Neural cell (in vitro differentiated cells): ENCODE results near the gene PROCA1. TPM values are rescaled to one million over a fixed set of nuclear protein-coding genes. Genes with fewer than 3 reads are reported as not detected.

Experiments used
- H2AFZ ChIP-seq: fragments of 200-600, 300-800 bp; sonication (generic), shearing (Covaris generic); 2 replicates; pipeline ENCODE4 v1.6.0; 2014; ENCODE audit warnings: low read depth, mild to moderate bottlenecking, antibody characterized with exemption, low read length, moderate library complexity
- H3F3A ChIP-seq: fragments of 200-600 bp; shearing (Covaris generic); 2 replicates; pipeline ENCODE4 v1.6.1; 2016; ENCODE audit warnings: mild to moderate bottlenecking, moderate library complexity, mixed read lengths, antibody characterized with exemption, low read length; ENCODE audit not compliant: insufficient read depth, poor library complexity, severe bottlenecking
- H3K27ac ChIP-seq: fragments of 200-600, 300-800 bp; sonication (generic), shearing (Covaris generic); 2 replicates; pipeline ENCODE4 v1.5.1; 2014; ENCODE audit warnings: mild to moderate bottlenecking, low read length, moderate library complexity
- H3K27me3 ChIP-seq: fragments of 300-800, 200-600 bp; sonication (generic), shearing (Covaris generic); 2 replicates; pipeline ENCODE4 v1.6.0; 2014; ENCODE audit warnings: mild to moderate bottlenecking, low read depth, low read length, moderate library complexity; ENCODE audit not compliant: insufficient read depth
- H3K36me3 ChIP-seq: fragments of 300-800, 200-600 bp; sonication (generic), shearing (Covaris generic); 2 replicates; pipeline ENCODE4 v1.5.1; 2014; ENCODE audit warnings: mild to moderate bottlenecking, antibody characterized with exemption, low read length, moderate library complexity; ENCODE audit not compliant: insufficient read depth
- H3K4me2 ChIP-seq: fragments of 300-800, 200-600 bp; sonication (generic), shearing (Covaris generic); 2 replicates; pipeline ENCODE4 v1.6.0; 2014; ENCODE audit warnings: mild to moderate bottlenecking, low read length
- H3K4me3 ChIP-seq: fragments of 300-800, 200-600 bp; sonication (generic), shearing (Covaris generic); 2 replicates; pipeline ENCODE4 v1.5.1; 2014; ENCODE audit warnings: mild to moderate bottlenecking, low read length, moderate library complexity
- H3K79me2 ChIP-seq: fragments of 200-600 bp; shearing (Covaris generic); replicated peaks from 2 replicates; pipeline ENCODE4 v1.6.0; 2014; ENCODE audit warnings: mild to moderate bottlenecking, low read length, moderate library complexity; ENCODE audit not compliant: insufficient read depth
- H3K9ac ChIP-seq: fragments of 300-800, 200-600 bp; sonication (generic), shearing (Covaris generic); 2 replicates; pipeline ENCODE4 v1.6.1; 2016; ENCODE audit warnings: mild to moderate bottlenecking, low read length, mixed read lengths
- H3K9me2 ChIP-seq: fragments of 200-600 bp; shearing (Covaris generic); 2 replicates; pipeline ENCODE4 v1.6.1; 2016; ENCODE audit warnings: mild to moderate bottlenecking, low read length, mixed read lengths; ENCODE audit not compliant: insufficient read depth
- H3K9me3 ChIP-seq: fragments of 200-600, 300-800 bp; sonication (generic), shearing (Covaris generic); 2 replicates; pipeline ENCODE4 v1.6.1; 2016; ENCODE audit warnings: mild to moderate bottlenecking, mixed run types, low read length, moderate library complexity, mixed read lengths
- H4K20me1 ChIP-seq: fragments of 200-600 bp; shearing (Covaris generic); 2 replicates; pipeline ENCODE4 v1.6.1; 2016; ENCODE audit warnings: mild to moderate bottlenecking, mixed run types; ENCODE audit not compliant: insufficient read depth
- EP300 ChIP-seq: fragments of 450-650 bp; conservative IDR thresholded peaks from 2 replicates; pipeline ENCODE4 v1.6.1; 2014; ENCODE audit warnings: antibody characterized with exemption, mild to moderate bottlenecking, moderate library complexity; ENCODE audit not compliant: poor library complexity, severe bottlenecking
- EZH2 ChIP-seq: fragments of 200-600, 300-800 bp; shearing (Covaris generic), sonication (generic); IDR thresholded peaks from 2 replicates; pipeline ENCODE4 v1.6.1; 2014; ENCODE audit warnings: antibody characterized with exemption, low read length, borderline replicate concordance, mild to moderate bottlenecking; ENCODE audit not compliant: insufficient read depth, poor library complexity, severe bottlenecking
- MXI1 ChIP-seq: fragments of 450-650 bp; conservative IDR thresholded peaks from 2 replicates; pipeline ENCODE4 v1.6.1; 2014; ENCODE audit warnings: antibody characterized with exemption, mild to moderate bottlenecking; ENCODE audit not compliant: poor library complexity, severe bottlenecking
- POLR2AphosphoS5 ChIP-seq: IDR thresholded peaks from 2 replicates; pipeline ENCODE4 v1.6.1; 2012
- RAD21 ChIP-seq: fragments of 450-650 bp; conservative IDR thresholded peaks from 2 replicates; pipeline ENCODE4 v1.6.1; 2014; ENCODE audit warnings: antibody characterized with exemption, mild to moderate bottlenecking, moderate library complexity
- SMC3 ChIP-seq: fragments of 450-650 bp; conservative IDR thresholded peaks from 2 replicates; pipeline ENCODE4 v1.6.1; 2014; ENCODE audit warnings: antibody characterized with exemption, mild to moderate bottlenecking, moderate library complexity; ENCODE audit not compliant: poor library complexity
- TAF1 ChIP-seq: IDR thresholded peaks from 2 replicates; pipeline ENCODE4 v1.6.1; 2012; ENCODE audit warnings: low read depth
- polyA plus RNA-seq: library from polyadenylated mRNA; depleted of rRNA; stranded (reverse); fragments of >200 nt; gene quantifications from 2 replicates; pipeline ENCODE4 v1.2.3, GENCODE V29; 2014
- TF ChIP-seq, protein P1 (sequence below): fragments of 450-650 bp; IDR thresholded peaks from 2 replicates; pipeline ENCODE4 v1.5.1; 2014; ENCODE audit warnings: antibody characterized with exemption, mild to moderate bottlenecking, moderate library complexity; ENCODE audit not compliant: poor library complexity, severe bottlenecking
- TF ChIP-seq, protein P2 (sequence below): IDR thresholded peaks from 2 replicates; pipeline ENCODE4 v1.6.1; 2012; ENCODE audit warnings: borderline replicate concordance

Gene PROCA1
- polyA plus RNA-seq, 1 donor from 2014 or later: 20.7 TPM

- Histone ChIP-seq H3K27ac (no peak overlapping the region), H3K79me2 (no peaks in the 10 kb centered on the region), H3K27me3 (no peaks in the 10 kb centered on the region), H4K20me1 (no peaks in the 10 kb centered on the region), H3K9me3 (no peaks in the 10 kb centered on the region), H3K36me3 (no peaks in the 10 kb centered on the region), H3K9me2 (no peaks in the 10 kb centered on the region), H3F3A (no peaks in the 10 kb centered on the region), H3K4me2 (no peak overlapping the region), H3K4me3 (no peak overlapping the region), H2AFZ (no peak overlapping the region), H3K9ac (no peak overlapping the region)
- TF ChIP-seq, protein P1, sequence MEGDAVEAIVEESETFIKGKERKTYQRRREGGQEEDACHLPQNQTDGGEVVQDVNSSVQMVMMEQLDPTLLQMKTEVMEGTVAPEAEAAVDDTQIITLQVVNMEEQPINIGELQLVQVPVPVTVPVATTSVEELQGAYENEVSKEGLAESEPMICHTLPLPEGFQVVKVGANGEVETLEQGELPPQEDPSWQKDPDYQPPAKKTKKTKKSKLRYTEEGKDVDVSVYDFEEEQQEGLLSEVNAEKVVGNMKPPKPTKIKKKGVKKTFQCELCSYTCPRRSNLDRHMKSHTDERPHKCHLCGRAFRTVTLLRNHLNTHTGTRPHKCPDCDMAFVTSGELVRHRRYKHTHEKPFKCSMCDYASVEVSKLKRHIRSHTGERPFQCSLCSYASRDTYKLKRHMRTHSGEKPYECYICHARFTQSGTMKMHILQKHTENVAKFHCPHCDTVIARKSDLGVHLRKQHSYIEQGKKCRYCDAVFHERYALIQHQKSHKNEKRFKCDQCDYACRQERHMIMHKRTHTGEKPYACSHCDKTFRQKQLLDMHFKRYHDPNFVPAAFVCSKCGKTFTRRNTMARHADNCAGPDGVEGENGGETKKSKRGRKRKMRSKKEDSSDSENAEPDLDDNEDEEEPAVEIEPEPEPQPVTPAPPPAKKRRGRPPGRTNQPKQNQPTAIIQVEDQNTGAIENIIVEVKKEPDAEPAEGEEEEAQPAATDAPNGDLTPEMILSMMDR: no peak
- TF ChIP-seq POLR2AphosphoS5 (no peak), TAF1 (no peak), MXI1 (no peak), EZH2 (no peak), RAD21 (no peak), SMC3 (no peak), EP300 (no peak)
- TF ChIP-seq, protein P2, sequence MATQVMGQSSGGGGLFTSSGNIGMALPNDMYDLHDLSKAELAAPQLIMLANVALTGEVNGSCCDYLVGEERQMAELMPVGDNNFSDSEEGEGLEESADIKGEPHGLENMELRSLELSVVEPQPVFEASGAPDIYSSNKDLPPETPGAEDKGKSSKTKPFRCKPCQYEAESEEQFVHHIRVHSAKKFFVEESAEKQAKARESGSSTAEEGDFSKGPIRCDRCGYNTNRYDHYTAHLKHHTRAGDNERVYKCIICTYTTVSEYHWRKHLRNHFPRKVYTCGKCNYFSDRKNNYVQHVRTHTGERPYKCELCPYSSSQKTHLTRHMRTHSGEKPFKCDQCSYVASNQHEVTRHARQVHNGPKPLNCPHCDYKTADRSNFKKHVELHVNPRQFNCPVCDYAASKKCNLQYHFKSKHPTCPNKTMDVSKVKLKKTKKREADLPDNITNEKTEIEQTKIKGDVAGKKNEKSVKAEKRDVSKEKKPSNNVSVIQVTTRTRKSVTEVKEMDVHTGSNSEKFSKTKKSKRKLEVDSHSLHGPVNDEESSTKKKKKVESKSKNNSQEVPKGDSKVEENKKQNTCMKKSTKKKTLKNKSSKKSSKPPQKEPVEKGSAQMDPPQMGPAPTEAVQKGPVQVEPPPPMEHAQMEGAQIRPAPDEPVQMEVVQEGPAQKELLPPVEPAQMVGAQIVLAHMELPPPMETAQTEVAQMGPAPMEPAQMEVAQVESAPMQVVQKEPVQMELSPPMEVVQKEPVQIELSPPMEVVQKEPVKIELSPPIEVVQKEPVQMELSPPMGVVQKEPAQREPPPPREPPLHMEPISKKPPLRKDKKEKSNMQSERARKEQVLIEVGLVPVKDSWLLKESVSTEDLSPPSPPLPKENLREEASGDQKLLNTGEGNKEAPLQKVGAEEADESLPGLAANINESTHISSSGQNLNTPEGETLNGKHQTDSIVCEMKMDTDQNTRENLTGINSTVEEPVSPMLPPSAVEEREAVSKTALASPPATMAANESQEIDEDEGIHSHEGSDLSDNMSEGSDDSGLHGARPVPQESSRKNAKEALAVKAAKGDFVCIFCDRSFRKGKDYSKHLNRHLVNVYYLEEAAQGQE: no peak
Measured at GRCh38 chr17:28737770-28738679, 26.3 kb upstream of the PROCA1 start.

DNA sequence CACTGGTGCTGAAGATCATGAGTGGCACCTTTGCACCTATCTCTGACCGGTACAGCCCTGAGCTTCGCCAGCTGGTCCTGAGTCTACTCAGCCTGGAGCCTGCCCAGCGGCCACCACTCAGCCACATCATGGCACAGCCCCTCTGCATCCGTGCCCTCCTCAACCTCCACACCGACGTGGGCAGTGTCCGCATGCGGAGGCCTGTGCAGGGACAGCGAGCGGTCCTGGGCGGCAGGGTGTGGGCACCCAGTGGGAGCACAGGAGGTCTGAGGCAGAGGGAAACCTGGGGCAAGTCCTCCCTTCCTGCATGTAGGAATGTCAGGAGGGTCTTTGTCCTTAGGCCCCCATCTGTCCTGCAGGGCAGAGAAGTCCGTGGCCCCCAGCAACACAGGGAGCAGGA lies 25.6 kb upstream of the PROCA1 start:
- no peak for TF ChIP-seq MXI1
- no peak for TF ChIP-seq RAD21
- no peak for TF ChIP-seq POLR2AphosphoS5
- TF ChIP-seq, protein P1: no peak
- TF ChIP-seq EP300: no peak
- TF ChIP-seq, protein P2: no peak
- no peak for TF ChIP-seq EZH2
- TF ChIP-seq SMC3: no peak
- no peak for TF ChIP-seq TAF1
- H2AFZ ChIP-seq: no peak overlapping the region
- no peaks in the 10 kb centered on the region for H3K9me2 ChIP-seq
- H3K4me2 ChIP-seq: no peak overlapping the region
- no peaks in the 10 kb centered on the region for H4K20me1 ChIP-seq
- no peak overlapping the region for H3K9ac ChIP-seq
- no peaks in the 10 kb centered on the region for H3F3A ChIP-seq
- no peak overlapping the region for H3K27ac ChIP-seq
- H3K79me2 ChIP-seq: no peaks in the 10 kb centered on the region
- no peaks in the 10 kb centered on the region for H3K9me3 ChIP-seq
- no peaks in the 10 kb centered on the region for H3K27me3 ChIP-seq
- H3K36me3 ChIP-seq: no peaks in the 10 kb centered on the region
- H3K4me3 ChIP-seq: no peak overlapping the region
